Bronchial epithelial cell (primary cell): Measurements from ENCODE around the gene TTI1. TPM values are rescaled to one million over a fixed set of nuclear protein-coding genes. Genes with fewer than 3 reads are reported as not detected.

Experiments
- DNase-seq: peaks from one replicate; pipeline ENCODE4 v3.0.0-alpha.2; 2010; ENCODE audit warnings: low read depth
- FAIRE-seq: peaks from 2 replicates; lab custom pipeline; 2011; peaks lifted over from hg19 to GRCh38; lab: Jason Lieb, UNC
- H3K27me3 ChIP-seq: 2 replicates; pipeline ENCODE4 v1.5.1; 2011; ENCODE audit warnings: low read length; ENCODE audit not compliant: control insufficient read depth, insufficient read depth
- H3K36me3 ChIP-seq: 2 replicates; pipeline ENCODE4 v1.5.1; 2011; ENCODE audit warnings: low read length; ENCODE audit not compliant: control insufficient read depth, insufficient read depth
- H3K4me3 ChIP-seq: 2 replicates; pipeline ENCODE4 v1.5.1; 2011; ENCODE audit warnings: mild to moderate bottlenecking, low read depth, low read length, control low read depth
- CTCF ChIP-seq: IDR thresholded peaks from 2 replicates; pipeline ENCODE4 v1.5.1; 2011; ENCODE audit warnings: mild to moderate bottlenecking, moderate library complexity, low read length, control low read depth, inconsistent platforms; ENCODE audit not compliant: insufficient read depth, severe bottlenecking
- total RNA-seq: library from RNA; depleted of rRNA; stranded (reverse); fragments of >200 nt; gene quantifications from 2 replicates; pipeline ENCODE4 v1.2.1, GENCODE V29; 2014

The TTI1 gene
- total RNA-seq, 1 donor from 2014 or later = 14.7 TPM

GRCh38 chr20:38008233-38008944 lies 24.9 kb downstream of the TTI1 start:
- FAIRE-seq (no peak), DNase-seq (no peak)
- TF ChIP-seq CTCF = no peak
- Histone ChIP-seq H3K36me3 (peaks cover 2% of the 10 kb centered on the region), H3K4me3 (no peak overlapping the region), H3K27me3 (no peaks in the 10 kb centered on the region)

GRCh38 chr20:38007526-38007925 lies 25.7 kb downstream of the TTI1 start:
- FAIRE-seq = no peak
- H3K36me3 ChIP-seq = peaks cover 2% of the 10 kb centered on the region
- H3K4me3 ChIP-seq = no peak overlapping the region
- no peaks in the 10 kb centered on the region for H3K27me3 ChIP-seq
- no peak for DNase-seq
- TF ChIP-seq CTCF = no peak

- no peak for FAIRE-seq
Measured at GRCh38 chr20:38005903-38006302, 27.4 kb downstream of the TTI1 start.

GRCh38 chr20:38004416-38004815 lies 28.8 kb downstream of the TTI1 start:
- FAIRE-seq (no peak), DNase-seq (no peak)
- Histone ChIP-seq H3K27me3 (no peaks in the 10 kb centered on the region), H3K36me3 (peaks cover 3% of the 10 kb centered on the region), H3K4me3 (no peak overlapping the region)
- TF ChIP-seq CTCF = no peak

More at GRCh38 chr20:38005903-38006302, 27.4 kb downstream of the TTI1 start:
- no peak for DNase-seq
- Histone ChIP-seq H3K4me3 (no peak overlapping the region), H3K27me3 (no peaks in the 10 kb centered on the region), H3K36me3 (peaks cover 1% of the 10 kb centered on the region)
- TF ChIP-seq CTCF = no peak

GRCh38 chr20:38002422-38002821 lies 30.8 kb downstream of the TTI1 start:
- TF ChIP-seq CTCF = no peak
- Histone ChIP-seq H3K4me3 (no peak overlapping the region), H3K36me3 (peaks cover 8% of the 10 kb centered on the region), H3K27me3 (no peaks in the 10 kb centered on the region)
- FAIRE-seq = no peak
- no peak for DNase-seq

- H3K27me3 ChIP-seq = no peaks in the 10 kb centered on the region
- DNase-seq = no peak
- H3K36me3 ChIP-seq = peaks cover 9% of the 10 kb centered on the region
- TF ChIP-seq CTCF = no peak
- no peak overlapping the region for H3K4me3 ChIP-seq
- FAIRE-seq = no peak
Measured at GRCh38 chr20:38001981-38002380, 31.3 kb downstream of the TTI1 start.
